HL-60/S4 treated with phorbol 12-myristate 13-acetate at 8.2 ng/mL for 4 days and 3 days (cell line): ENCODE measurements around the gene NPDC1.

Experiments used
- in situ Hi-C: fragments of 300-500 bp; cut with MboI; formaldehyde crosslinking; loops from 2 replicates; pipeline ENCODE4 v1.15.0; 2022; ENCODE audit warnings: low sequenced_read_pairs

NPDC1 gene

DNA sequence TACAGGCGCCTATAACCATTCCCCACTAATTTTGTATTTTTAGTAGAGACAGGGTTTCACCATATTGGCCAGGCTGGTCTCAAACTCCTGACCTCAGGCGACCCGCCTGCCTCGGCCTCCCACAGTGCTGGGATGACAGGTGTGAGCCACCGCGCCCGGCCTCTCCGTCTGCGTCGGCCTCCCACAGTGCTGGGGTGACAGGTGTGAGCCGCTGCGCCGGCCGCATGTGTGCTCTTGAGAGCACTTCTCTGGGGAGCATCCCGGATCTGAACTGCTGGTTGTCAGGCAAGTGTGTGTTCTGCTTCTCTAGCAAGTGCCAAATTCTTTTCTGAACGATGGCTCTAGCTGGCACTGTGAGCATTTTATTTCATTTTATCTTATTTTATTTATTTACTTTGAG, 11.6 kb upstream of the NPDC1 start:
- in situ Hi-C loops, result no loop called here

- in situ Hi-C loops, result no loop called here
Observed at GRCh38 chr9:137056739-137057415, 10.9 kb upstream of the NPDC1 start.

DNA sequence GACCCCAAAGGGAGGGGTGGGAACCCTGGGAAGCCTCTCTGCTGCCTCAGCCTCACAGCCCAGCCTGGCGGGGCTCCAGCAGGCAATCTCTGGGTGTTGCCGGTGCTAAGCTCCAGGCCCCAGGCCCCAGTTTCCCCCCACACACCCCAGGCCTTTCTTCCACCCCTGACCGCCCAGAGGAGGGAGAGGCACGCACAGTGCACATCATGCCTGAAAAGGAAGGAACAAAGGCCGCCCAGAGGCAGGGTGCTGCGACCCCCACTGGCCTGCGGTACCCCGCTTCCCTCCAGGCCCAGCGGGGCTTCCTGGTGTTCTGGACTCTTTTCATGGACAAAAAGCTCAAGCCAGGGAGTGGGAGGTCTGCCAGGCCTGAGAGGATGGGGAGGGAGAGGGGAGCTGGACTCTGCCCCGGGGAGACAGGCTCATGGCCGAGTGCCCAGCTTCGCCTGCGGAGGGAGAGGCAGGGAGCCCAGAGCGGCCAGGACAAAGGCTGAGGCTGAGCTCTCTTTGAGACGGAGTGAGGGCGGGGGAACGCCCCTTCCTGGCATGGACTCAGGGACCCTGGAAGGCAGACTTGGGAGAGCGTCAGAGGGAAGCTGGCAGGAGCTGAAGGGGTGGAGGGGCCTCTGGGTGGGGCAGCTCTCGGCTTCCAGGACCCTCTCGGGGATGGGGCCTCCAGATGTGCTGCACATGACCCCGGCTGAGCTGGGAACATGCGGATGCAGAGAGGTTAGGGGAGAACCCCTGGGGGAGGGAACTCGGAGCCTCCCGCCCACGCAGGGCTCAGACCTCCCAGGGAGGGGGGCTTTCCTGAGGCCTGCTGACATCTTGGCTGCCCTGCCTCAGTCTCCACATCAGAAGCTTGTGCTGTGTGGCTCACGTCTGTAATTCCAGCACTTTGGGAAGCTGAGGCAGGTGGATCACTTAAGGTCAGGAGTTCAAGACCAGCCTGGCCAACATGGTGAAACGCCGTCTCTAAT, 9.7 kb upstream of the NPDC1 start:
- in situ Hi-C loops, result no loop called here

- in situ Hi-C loops, result no loop called here
Observed at GRCh38 chr9:137054932-137055384, 9.0 kb upstream of the NPDC1 start.

GRCh38 chr9:137053944-137054931, 8.3 kb upstream of the NPDC1 start, which contains the start of gene ENTPD2:
Gene ENTPD2, minus strand, starts transcription at chr9:137054061. Its CDS starts 64 bp downstream, at chr9:137053997.
- in situ Hi-C loops, result no loop called here

DNA sequence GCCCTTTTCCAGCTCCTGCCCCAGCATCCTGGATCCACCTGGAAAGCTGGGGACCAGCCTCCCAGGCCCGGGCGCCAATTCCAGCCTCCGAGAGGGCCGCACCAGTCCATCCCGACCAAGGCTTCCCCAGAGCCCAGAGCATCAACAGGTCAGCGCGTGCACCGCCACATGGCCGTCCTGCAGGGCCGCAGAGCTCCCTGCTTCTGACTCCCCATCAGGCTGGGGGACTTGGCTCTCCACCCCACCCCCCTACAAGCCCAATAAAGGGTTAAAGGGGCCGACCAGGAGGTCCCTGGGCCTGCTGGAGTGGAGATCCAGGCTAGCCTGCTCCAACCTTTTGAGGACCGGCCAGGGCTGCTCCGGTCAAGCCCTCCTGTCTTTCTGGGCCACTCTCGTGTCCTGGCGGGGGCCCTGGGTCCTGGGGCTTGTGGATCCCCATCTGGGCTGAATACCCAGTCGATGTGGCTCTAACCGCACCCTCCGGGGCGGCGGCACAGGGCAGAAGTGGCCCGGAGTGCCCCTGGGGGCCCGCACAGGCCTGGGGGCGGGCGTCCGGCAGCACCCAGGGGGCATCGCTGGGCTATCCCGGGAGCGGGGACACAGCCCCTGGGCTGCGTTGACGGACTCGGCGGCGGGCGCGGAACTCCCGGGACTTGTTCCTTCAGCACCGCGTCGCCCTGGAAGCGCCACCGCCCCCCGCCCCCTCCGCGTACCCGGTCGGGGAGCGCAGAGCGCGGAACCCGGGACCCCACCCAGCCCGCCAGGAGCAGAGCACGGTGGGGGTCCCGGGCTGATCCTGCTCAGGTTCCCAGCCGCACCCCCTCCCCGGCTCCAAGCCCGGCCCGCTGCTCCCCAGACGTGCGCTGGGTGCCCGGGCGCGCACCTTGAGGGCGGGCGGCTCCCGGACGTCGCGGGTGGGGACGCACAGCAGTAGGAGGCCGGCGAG, 7.3 kb upstream of the NPDC1 start:
- in situ Hi-C loops, result no loop called here

- in situ Hi-C loops, result no loop called here
Observed at GRCh38 chr9:137052293-137052692, 6.3 kb upstream of the NPDC1 start.

DNA sequence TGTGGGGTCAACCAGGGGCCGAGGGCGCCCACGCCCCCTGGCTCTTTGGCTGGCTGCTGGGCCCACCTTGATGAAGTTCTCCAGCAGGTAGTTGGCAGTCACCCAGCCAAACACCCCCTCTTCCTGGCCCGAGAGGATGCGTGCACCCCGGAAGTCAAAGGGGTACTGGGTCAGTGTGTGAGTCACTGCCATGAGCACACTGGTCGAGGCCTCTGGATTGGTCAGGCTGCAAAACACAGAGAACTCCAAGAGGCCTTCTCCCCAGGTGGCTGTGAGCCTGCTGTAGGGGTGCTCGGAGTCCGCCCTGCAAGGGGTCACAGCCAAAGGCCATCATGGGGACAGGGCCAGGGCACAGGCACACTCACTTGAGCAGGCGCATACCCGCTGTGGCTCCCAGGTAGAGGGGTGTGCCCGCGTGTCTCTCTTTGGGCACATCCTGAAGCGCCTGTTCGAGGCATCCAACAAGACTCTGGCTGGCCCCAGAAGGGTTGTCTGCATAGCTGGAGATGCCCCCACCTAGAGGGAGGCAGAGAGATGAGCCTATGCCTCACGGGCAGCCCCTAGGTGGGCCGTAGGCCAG, 5.3 kb upstream of the NPDC1 start:
- in situ Hi-C loops, result no loop called here

GRCh38 chr9:137050570-137050969, 4.6 kb upstream of the NPDC1 start:
- in situ Hi-C loops, result no loop called here

- in situ Hi-C loops, result no loop called here
Observed at GRCh38 chr9:137049544-137050449, 3.8 kb upstream of the NPDC1 start.

DNA sequence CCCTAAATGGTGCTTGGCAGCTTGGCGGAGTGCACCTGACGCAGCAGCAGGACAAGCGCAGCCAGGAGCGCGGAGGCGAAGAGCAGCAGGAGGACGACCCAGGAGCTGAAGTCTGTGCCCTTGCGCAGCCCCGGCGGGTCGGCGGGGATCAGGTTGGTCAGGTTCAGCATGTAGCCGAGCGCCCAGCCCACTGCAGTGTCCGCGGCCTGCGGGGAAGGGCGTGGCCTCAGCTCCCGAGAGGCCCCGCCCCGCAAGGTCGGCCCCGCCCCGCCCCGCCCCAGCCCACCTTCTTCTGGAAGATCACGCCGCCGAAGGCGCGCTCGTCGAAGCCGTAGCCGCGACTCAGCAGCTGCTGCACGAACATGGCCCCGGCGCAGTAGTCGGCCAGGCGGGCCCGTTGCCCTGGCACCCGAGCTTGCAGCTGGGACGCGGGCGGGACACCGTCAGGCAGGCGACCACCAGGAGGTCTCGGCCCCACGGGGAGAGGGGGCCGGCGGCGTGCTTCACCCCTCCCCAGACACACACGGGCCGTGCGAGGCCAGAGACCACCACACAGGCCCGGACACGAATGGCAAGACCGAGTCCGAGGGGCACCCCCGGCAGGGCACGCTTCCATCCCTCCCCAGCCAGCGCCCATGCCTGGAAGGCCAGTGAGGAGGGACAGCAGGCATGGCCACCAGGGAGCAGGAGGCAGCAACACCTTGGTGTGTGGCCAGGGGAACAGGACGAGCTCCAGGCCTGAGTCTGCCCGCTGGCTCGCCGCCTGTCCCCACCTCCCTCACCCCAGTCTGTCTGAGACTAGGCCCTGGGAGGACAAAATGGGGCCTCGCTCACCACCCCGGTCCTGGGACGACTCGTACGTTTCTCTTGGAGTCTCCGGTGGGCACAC, 2.9 kb upstream of the NPDC1 start:
- in situ Hi-C loops, result no loop called here

DNA sequence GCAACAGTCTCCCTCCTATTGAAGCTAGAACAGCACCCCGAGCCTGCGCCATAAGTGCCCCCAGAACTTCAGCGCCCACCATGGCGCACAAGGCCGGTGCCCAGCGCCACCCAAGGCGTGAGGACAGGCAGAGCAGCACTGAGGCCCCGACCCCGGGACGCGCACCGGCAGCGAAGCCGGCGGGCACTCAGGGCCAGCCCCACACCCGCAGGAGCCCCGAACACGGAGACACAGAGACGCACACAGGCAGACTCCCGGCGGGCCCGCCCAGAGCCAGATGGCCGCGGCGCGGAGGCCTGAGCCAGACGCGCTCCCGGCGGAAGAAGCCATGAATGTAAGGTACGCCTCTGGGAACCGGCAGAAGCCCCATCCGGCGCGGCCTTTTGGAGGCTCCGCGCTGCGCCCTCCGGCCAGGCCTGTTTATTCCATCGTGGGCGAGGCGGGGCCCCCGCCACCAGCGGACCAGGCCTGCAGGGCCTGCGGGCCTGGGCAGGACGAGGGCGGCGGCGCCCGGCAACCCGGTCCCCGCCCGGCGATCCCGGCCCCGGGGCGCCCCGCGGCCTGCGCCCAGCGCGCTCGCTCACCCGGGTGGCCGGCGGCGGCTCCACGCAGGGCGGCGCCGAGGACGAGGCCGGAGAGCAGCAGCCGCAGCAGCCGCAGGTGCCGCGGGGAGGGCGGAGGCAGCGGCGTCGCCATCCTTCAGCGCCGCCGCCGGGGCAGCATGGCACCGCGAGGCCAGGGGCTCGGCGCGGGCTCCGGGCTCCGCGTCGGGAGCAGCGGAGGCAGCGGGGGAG, 486 bp downstream of the NPDC1 start:
- in situ Hi-C loops, result no loop called here

DNA sequence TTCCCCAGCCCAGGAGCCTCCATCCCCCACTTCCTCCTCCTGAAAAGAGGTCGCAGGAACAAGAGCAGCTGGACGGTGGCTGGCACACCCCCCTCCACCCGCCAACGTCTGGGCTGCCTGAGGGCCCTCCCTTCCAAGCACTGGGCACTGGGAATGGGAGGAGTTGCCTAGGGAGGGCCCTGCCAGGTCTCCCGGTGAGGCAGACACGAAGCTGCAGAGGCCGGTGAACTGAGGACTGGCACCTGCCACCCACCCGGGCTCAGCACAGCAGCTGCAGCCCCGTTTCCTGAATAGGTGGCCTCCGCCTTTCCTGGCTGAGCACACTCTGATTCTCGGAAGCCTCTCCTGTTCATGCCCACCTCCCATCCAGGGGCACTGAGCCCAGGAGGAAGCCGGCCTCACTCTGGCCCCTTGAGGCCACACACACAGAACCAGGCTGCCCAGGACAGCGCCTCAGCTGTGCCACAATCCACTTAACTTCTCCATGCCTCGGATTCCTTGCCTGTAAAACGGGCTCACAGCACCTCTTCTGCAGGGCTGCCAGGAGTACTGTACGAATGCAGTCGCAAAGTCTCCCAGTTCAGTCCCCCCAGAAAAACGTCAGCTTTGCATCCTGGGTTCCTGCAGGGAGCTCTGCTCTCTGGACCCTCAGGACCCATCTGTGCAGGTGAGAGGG, 1.3 kb downstream of the NPDC1 start:
- in situ Hi-C loops, result no loop called here

- in situ Hi-C loops, result no loop called here
Observed at GRCh38 chr9:137044037-137044436, 1.9 kb downstream of the NPDC1 start.

- in situ Hi-C loops, result no loop called here
Observed at GRCh38 chr9:137042751-137043727, 2.9 kb downstream of the NPDC1 start.
